ENCODE results near the gene C16orf82.

Gene C16orf82

DNA sequence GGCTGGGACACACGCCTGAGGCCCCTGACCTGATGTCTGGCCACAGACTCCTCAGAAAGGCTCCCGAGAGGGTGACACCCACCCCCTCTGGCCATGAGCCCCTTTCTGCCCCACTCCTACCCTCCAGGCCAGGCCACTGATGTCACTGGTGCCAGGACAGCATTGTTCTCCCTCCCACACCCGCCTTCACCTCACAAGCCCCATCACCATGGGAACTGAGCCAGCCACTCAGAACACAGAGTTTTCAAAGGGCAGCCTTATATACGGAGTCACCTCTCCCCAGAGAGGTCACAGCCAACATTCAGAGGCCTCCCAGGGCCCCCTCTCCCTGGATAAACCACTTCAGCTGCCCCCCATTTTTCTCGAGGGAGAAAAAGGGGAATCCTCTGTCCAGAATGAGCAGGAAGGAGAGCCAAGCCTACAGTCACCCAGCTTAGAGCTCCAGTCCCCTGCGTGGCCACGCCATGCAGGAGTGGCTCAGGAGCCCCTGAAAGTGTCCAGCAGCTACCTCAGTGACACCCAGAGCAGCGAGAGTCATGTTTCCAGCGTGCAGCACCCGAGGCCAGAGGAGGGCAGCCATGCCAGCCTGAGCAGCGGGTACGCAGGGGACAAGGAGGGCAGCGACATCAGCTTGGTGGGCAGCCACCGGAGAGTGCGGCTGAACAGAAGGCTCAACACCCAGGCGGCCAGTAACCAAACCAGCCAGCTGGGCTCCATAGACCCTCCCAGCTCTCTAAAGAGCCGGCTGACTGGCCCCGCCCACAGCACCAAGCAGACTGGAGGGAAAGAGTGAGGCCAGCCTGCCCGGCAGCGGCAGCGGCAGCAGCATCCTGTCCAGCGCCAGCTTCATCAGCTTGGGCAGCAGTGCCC is at the start of gene C16orf82:
Gene C16orf82, plus strand, starts transcription at position 260 of the 870 bp plus-strand sequence.
- no peak for TF ChIP-seq GATA3 (IDR thresholded peaks at IDR 0.05; ENCODE audit: low read depth, low read length)
- TF ChIP-seq GATA2 (IDR thresholded peaks at IDR 0.05; ENCODE audit: low read depth, low read length): no peak

DNA sequence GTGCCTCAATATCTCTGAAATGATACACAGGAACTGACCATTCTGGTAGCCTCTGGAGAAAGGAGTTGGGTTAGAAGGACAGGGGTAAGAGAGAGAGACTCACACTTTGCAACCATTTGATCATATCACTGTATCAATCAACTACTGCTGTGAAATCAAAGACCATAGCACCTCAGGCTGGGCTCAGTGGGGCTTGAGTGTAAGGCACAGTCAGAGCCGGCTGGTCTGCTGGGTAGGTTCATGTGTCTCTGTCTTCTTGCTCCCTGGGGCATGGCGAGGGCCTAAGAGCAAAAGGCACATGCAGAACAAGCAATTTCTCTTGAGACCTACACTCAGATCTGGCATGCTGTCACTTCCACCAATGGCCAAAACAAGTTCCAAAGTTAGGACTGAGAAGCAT is 46.7 kb upstream of the C16orf82 start:
- TF ChIP-seq GATA3 (IDR thresholded peaks at IDR 0.05; ENCODE audit: low read depth, low read length): no peak
- TF ChIP-seq GATA2 (IDR thresholded peaks at IDR 0.05; ENCODE audit: low read depth, low read length): no peak

DNA sequence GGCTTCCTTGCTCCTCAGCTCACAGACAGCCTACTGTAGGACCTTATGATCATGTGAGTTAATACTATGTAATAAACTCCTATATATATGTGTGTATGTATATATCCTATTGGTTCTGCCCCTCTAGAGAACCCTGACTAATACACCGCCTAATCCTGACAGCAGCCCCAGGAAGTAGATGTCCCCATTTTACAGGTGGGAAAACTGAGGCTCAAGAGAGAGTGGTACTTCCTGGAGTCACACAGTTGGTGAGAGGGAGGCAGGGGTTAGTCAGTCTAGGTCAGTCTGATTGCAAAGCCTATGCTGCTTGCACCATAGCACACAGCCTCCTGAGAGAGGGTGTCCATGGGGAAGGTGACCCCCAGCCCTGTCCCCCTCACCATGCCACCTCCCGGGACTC is 42.7 kb upstream of the C16orf82 start:
- no peak for TF ChIP-seq GATA2 (IDR thresholded peaks at IDR 0.05; ENCODE audit: low read depth, low read length)
- no peak for TF ChIP-seq GATA3 (IDR thresholded peaks at IDR 0.05; ENCODE audit: low read depth, low read length)

DNA sequence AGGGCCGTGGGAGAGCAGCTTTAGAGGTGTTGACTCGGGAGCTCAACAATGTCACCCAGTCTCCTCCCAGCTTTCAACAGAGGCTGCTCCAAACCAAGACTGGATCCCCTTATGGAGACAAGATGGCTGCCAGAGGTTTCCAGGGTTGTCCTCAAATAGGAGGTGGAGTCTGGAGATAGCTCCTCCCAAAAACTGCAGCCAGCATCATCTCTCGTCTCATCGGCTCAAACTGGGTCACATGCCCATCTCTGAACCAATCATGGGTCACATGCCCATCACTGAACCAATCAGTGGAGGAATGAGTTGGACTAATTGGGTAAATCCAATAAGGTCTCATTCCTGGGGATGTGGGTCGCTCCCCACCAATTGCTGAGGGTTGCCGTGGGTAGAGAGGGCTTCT is 41.1 kb upstream of the C16orf82 start:
- TF ChIP-seq GATA2 (IDR thresholded peaks at IDR 0.05; ENCODE audit: low read depth, low read length) (no peak), GATA3 (IDR thresholded peaks at IDR 0.05; ENCODE audit: low read depth, low read length) (no peak)

DNA sequence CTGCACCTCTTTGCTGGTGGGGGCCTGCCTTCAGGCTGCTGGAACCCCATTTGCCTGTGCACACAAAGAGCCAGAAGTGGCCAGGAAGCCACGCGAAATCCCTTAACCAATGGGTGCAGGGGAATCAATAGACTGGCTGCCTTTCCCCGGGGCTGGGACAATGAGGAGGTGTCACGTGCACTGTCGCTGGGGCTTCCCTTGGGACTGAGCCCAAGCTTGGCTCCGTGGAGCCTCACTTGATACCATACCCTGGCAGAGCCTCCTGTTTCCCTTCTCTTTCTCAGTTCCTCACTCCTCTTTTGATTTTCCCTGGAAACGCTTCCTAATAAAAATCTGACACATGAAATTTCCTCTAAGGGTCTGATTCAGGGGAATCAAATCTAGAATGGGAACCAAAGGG is 38.8 kb upstream of the C16orf82 start:
- no peak for TF ChIP-seq GATA3 (IDR thresholded peaks at IDR 0.05; ENCODE audit: low read depth, low read length)
- TF ChIP-seq GATA2 (IDR thresholded peaks at IDR 0.05; ENCODE audit: low read depth, low read length): no peak

DNA sequence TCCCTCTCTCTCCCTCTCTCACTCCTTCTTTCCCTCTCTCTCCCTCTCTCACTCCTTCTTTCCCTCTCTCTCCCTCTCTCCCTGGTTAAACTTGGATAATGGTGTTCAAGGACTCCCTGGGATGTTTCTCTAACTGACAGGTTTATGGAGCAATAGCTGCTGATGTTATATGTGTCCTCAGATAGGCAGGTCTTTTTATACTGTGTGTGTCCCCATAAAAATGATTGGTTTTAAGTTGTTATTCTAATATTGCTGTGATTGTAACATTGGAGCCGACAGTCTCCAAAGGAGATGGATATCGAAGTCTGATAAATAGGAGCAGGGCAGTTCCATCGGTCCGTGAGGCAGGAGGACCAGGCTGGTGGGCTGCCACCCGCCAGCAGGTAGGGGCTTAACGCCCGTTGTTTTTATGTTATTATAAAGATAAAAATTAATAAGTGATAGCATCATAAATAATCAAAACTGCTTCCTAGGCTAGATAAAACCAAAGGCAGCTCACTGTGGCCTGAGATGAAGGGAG is 38.1 kb upstream of the C16orf82 start:
- no peak for TF ChIP-seq GATA3 (IDR thresholded peaks at IDR 0.05; ENCODE audit: low read depth, low read length)
- TF ChIP-seq GATA2 (IDR thresholded peaks at IDR 0.05; ENCODE audit: low read depth, low read length): no peak

DNA sequence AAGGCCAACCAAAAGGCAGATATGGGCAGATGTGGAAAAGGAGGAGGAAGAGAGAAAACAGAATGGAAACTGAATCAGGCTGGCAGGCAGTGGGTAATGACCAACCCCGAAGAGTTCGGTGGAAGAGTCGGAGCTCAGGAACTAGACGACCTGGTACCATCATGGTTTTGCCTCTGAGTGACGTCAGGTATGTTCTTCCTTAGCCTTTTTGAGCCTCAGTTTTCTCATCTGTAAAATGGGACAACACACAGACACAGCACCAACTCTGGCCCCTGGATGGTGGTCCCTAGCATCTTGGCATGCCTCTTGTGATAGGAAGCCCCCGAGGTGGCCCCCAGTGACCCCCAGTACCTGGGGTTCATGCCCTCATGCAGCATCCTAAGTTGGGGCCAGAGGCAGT is 37.2 kb upstream of the C16orf82 start:
- no peak for TF ChIP-seq GATA3 (IDR thresholded peaks at IDR 0.05; ENCODE audit: low read depth, low read length)
- no peak for TF ChIP-seq GATA2 (IDR thresholded peaks at IDR 0.05; ENCODE audit: low read depth, low read length)

DNA sequence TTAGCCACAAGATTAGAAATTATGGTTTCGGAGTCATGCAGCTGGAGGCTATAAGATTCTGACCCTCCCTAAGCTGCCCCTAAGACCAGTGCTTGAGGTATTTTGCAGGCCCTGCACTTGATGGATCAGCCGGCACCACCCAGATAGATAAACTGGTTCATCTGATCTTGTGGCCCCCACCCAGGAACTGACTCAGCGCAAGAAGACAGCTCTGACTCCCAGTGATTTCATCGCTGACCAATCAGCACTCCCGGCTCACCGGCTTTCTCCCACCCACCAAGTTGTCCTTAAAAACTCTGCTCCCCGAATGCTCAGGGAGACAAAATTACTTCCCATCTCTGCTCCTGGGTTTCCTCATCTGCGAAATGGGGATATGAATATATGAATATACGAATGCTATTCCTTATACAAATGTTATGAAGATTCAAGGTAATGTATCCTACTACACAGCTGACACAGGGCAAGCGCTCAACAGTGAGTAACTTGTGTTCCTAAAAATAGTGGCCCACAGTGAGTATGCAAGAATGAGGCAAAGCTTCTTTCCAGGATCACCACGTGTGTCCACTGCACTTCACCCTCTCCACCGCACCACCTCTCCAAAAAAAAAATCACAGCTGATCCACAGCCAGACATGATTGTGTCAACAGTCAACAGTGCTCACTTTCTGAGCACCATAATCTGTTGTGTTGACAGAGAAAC is 33.3 kb upstream of the C16orf82 start:
- TF ChIP-seq GATA2 (IDR thresholded peaks at IDR 0.05; ENCODE audit: low read depth, low read length) (no peak), GATA3 (IDR thresholded peaks at IDR 0.05; ENCODE audit: low read depth, low read length) (no peak)

DNA sequence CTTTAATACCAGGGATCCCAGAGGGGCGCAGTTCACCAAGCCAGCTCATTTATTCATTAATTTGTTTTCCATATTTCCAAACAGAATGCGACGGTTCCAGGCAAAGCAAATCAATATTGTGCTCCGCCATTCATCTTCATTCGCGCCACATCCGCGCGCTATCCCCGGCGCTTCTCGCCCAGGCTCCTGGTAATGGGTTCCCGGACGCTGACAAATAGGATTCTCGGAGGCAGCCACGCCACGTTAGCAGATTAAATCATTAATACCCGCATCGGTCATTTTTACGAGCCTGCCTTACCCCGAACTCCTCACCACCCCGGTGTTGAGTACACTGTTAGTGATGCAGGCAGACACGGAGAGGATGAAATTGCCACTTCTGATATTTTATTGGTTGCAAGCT is 26.0 kb upstream of the C16orf82 start:
- TF ChIP-seq GATA3 (IDR thresholded peaks at IDR 0.05; ENCODE audit: low read depth, low read length) (no peak), GATA2 (IDR thresholded peaks at IDR 0.05; ENCODE audit: low read depth, low read length) (no peak)

DNA sequence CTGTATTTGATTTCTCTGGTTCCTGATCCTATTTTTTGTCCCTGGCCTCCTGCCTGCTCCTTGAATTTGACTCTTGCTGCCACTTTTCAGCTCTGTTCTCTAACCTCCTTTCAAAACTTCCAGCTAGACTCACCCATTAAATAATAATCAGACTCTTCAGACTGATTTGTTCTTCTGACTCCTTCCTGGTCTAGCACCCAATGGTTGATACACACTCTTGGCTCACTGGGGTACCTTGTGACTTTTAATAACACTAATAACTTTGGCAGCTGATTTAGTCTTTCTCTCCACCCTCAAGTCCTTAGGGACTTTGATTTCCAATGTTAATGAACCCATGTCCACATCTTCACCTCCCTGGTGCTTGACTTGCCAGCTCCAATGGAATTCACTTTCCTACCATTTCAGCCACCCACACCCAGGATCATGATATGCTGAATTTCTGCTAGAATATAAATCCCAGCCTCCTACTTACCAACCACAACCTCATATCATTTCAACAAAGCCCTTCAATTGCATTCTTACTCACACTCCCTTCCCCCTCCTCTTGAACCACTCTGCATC is 19.7 kb upstream of the C16orf82 start:
- no peak for TF ChIP-seq GATA2 (IDR thresholded peaks at IDR 0.05; ENCODE audit: low read depth, low read length)
- no peak for TF ChIP-seq GATA3 (IDR thresholded peaks at IDR 0.05; ENCODE audit: low read depth, low read length)

DNA sequence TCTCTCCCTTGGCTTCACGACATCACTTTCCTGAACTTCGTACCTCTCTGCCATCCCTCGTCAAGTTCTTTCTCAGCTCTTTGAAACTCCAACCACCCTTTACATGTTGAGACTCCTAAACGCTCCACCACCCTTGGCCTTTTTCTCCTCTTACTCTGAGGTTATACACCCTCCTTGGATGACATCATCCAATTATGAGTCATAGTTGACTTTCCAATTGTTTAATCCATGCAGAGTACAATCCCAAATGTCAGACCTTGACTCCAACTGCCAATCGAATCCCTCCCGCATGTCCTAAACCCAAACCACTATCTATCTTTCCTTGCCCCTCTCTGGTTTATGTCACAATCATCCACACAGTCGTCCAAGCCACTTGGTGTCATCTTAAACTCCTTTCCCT is 18.4 kb upstream of the C16orf82 start:
- TF ChIP-seq GATA2 (IDR thresholded peaks at IDR 0.05; ENCODE audit: low read depth, low read length) (no peak), GATA3 (IDR thresholded peaks at IDR 0.05; ENCODE audit: low read depth, low read length) (no peak)

DNA sequence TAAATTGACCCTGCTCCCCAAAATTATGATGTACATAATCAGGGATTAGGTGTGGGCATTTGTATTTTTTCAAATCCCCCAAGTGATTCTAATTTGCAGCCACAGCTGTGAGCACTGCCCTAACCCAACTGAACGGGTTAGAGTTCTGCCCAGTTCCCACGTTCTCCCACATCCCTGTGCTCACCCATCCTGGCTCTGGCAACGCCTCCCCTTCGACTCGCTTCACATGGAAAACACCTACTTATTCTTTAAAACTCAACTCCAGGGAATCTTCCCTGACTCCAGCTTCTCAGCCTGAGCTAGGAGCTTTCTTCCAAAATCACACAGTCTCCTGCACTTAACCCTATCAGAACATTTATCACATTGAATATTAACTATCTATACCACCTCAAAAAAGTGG is 17.6 kb upstream of the C16orf82 start:
- no peak for TF ChIP-seq GATA3 (IDR thresholded peaks at IDR 0.05; ENCODE audit: low read depth, low read length)
- TF ChIP-seq GATA2 (IDR thresholded peaks at IDR 0.05; ENCODE audit: low read depth, low read length): no peak

DNA sequence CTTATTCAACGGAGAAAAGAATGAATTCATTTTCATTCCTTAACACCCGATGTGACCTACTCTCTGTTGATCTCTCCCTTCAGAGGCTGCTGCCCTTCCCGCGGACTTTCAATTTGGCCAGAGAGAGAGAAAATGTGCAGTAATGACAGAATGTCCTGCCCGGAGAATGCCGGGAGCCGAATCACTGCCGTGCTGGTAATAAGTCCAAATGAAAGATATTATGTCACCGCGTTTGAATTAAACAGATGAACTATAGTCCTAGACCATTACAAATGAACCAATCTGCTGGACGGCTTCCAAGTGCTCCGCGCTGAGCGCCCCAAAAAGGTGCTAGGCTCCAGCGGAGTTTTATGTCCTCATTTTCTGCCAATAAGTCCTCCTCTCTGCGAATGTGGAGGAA is 14.7 kb upstream of the C16orf82 start:
- TF ChIP-seq GATA3 (IDR thresholded peaks at IDR 0.05; ENCODE audit: low read depth, low read length): no peak
- no peak for TF ChIP-seq GATA2 (IDR thresholded peaks at IDR 0.05; ENCODE audit: low read depth, low read length)

DNA sequence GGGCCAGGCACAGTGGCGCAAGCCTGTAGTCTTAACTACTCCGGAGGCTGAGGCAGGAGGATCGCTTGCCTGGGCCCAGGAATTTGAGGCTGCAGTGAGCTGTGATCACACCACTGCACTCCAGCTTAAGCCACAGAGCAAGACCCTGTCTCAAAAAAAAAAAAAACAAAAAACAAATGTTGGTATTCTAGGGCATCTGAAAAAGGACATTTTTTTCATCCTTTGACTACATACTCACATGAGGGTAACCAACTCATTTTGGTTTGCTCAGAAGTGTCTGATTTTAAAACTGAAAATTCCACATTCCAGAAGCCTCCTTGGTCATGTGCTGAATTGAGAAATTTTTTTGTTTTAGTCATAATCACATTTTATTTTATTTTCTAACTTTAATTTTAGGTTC is 12.7 kb upstream of the C16orf82 start:
- TF ChIP-seq GATA2 (IDR thresholded peaks at IDR 0.05; ENCODE audit: low read depth, low read length) (no peak), GATA3 (IDR thresholded peaks at IDR 0.05; ENCODE audit: low read depth, low read length) (no peak)

Measured in SH-SY5Y (cell line).